ENCODE measurements around the gene C1orf87.

C1orf87 gene

GRCh38 chr1:60059468-60059867 lies 14.1 kb downstream of the C1orf87 start:
- peak; percentile 63 to 75 for DNase-seq

GRCh38 chr1:60055336-60055735 lies 18.2 kb downstream of the C1orf87 start:
- no peak for DNase-seq

GRCh38 chr1:60054374-60054773 lies 19.2 kb downstream of the C1orf87 start:
- DNase-seq = no peak

DNA sequence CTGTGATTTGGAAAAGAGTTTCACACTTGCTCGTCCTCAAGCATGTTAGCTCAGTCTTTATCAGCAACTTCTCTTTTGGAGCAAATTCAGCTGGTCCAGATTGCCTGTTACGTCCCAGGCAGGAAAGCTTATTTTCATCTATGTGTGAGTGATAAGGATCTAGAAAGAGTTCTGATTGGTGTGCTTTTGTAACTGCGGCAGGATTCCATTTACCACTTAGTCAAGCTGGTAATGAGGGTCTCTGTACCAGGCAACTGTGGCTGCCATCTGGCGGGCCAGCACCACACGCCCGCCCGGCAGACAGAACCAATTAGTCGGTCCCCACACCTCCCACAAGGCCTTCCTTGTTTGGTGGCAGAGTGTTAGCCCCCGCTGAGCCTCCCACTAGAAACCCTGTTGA lies 21.0 kb downstream of the C1orf87 start:
- DNase-seq = peak; percentile 95 to 97

DNA sequence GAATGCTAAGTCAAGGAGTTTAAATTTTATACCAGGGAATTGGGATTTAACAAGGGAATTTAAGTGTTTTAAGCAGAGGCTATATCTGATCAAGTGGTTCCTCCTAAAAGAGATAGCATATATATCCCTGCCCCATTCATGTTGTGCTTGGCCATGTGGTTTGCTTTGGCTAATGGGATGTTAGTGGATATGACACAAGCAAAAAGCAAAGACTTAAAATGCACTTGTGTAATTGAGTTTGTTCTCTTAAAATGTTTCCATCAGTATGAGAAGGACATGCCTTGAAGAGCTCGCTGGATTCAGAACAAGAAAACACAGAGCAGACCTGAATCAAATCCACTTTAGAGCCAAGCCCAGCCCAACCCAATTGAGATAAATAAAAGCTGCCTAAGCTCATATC lies 22.4 kb downstream of the C1orf87 start:
- DNase-seq = no peak

DNA sequence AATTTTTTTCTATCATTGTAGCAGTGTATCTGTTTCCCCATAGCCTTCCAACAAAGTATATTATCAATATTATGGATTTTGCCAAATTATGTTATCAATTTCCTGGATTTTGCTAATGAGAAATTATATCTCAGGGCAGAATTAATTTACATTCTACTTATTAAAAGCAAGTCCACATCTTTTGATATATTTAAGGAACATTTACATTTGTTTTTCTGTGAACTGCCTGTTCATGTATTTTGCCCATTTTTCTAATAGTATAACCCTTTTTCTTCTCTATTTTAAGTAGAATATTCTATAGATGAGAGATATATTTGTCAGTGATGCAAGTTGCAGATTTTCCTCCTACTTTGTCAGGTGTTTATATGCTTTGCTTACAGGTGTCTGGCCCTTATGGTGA lies 24.4 kb downstream of the C1orf87 start:
- DNase-seq = no peak

GRCh38 chr1:60044881-60045280 lies 28.7 kb downstream of the C1orf87 start:
- no peak for DNase-seq

GRCh38 chr1:60041783-60042182 lies 31.8 kb downstream of the C1orf87 start:
- no peak for DNase-seq

DNA sequence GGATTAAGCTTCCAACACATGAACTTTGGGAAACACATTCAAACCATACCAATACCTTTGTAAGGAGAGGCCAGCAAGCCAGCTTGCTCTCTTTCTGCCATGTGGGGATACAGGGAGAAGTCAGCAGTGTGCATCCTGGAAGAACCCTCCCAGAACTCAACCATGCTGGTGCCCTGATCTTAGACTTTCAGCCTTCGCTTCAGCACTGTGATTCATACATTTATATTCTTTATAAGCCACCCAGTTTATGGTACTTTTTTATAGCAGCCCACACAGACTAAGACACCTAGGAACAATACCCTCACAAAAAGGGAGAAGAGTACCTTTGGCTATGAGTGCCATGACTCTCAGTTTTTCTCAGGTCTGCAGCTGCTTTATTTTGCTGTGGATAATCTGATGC lies 35.9 kb downstream of the C1orf87 start:
- no peak for DNase-seq

GRCh38 chr1:60036856-60037460 lies 36.6 kb downstream of the C1orf87 start:
- no peak for DNase-seq

- DNase-seq = peak in 1 of 2 experiments; percentile 23
Observed at GRCh38 chr1:60035921-60036320, 37.6 kb downstream of the C1orf87 start.

DNA sequence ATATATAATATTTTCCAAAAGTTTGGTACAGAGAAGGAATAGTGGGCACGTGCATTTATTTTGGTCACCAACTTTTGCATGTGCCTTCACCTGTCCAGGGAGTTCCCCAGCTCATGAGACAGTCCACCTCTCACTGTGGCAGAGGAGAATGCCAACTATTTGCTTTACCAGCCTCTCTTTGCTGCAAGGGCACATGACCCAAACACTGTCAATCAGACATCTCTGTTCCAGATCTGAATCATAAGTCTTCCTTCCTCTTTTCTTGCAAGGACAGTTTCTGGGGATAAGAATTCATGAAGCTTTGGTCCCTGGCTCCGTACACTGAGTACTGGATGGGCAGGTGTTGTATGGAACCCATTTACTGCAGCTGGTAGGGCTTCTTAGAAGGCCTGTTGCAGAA lies 38.6 kb downstream of the C1orf87 start:
- DNase-seq = no peak

DNA sequence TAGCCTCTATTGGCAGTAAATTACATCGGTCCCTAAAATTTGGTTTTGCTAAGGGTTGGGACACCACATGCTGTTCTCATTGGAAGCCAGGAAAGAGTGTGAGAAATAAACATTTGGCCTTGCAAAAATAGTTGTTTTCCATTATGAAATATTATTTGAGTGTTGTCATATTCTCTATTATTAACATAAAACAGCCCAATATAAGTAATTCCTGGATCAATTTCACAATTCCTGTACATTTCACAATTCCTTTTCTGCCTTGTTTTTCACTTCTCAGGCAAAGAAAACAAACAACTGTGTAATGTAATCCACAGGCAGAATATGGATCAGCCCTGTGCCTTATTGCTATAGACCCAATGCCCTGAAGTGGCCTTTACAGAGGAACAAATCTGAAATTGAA lies 40.5 kb downstream of the C1orf87 start:
- DNase-seq = no peak

DNA sequence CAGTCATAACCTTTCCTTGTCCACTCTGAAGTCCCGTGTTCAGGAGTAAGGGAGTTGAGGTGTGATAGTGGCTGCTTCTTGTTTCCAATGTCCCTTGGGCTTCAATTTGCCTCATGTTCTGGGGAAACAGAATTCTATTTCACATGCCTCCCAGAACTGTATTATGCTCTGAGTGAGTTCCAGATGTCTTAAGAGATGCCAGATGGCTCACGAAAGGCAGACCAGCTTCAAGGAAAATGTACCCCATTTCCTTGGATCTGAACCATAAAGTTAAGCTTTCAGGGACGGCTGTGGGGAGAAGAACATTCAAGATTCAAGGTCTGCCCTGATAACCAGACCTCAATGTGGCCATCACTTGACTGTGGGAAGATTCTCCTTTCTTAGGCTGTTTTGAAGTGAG lies 42.4 kb downstream of the C1orf87 start:
- peak; percentile 18 to 71 for DNase-seq

DNA sequence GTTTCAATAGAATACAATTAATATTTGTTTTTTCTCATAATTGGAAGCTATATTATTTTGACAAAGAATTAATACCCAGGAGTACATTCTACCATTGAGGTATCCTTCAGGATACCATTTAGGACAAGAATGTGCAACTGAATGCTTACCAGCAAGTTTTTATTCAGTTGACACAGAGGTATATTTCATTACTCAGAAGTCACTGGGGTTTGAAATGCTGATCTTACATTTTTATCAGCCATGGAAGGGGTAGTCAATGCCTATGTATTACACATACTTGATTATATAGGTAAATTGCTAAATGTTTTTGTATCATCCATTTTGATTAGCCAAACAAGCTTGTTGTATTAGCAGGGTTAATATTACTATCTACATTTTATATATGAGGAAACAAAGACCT lies 48.0 kb downstream of the C1orf87 start:
- no peak for DNase-seq

DNA sequence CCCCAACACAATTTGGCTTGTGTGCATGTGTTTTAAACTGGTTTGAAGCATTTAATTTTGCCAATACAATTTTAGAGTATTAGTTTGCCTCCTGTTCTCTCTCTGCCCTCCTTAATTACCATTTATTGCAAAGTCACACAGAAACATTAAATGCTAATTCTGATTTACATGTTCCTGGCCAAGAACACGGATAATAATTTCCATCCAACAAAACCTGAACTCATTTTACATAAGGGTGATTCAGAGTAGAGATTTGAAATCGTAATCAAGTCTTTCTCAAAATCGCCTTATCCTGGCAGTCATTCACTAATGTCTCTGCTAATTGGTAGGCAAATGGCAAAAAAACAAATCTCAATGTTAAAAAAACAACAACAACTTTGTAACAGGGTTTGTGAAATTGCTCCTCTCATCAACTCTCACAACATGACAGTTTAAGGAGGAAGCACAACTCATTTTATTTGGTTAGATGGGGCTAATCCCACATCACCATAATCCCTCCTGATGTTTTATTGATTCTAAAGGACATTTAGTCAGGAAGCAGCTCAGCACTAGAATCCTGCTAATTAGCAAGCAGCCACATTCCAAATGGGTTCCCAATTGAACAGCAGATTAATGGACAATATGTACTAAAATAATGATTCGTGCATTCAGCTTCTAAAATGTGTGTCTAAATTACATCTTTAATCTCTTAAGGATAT lies 55.9 kb downstream of the C1orf87 start:
- DNase-seq = peak; percentile 23 to 74

DNA sequence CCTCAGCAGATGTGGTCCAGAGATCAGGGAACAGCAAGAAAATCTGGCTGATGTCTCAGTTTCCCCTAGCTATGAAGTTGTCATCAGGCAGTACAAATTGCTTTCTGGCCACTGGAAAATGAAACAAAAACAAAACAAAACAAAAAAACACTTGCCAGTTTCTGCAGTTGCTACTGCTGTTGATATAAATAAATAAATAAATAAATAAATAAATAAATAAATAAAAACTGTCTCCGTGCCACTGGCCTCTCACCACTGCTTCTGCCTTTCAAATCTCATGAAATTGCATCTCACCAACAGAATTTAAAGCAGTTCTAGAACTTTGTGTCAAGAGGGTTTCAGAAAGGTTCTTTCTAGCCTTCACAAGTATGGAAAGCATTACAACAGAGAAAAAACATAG lies 62.9 kb downstream of the C1orf87 start:
- no peak for DNase-seq

DNA sequence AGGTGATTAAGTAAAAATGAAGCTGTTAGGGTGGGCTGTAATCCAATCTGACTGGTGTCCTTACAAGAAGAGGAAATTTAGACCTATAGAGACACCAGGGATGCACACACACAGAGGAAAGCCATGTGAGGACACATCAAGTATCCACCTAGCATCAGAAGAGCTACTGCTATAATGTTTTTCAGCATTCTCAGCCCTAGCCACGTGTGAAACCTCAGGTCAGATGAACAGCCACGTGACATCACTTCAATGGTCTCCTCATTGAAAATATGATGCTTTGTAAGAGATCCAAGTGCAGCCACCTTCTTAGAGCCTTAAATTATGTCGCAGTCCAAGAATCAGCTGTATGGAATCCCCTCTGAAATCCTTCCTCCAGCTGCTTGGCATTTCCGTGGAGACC lies 65.1 kb downstream of the C1orf87 start:
- DNase-seq = peak in 1 of 2 experiments; percentile 5

DNA sequence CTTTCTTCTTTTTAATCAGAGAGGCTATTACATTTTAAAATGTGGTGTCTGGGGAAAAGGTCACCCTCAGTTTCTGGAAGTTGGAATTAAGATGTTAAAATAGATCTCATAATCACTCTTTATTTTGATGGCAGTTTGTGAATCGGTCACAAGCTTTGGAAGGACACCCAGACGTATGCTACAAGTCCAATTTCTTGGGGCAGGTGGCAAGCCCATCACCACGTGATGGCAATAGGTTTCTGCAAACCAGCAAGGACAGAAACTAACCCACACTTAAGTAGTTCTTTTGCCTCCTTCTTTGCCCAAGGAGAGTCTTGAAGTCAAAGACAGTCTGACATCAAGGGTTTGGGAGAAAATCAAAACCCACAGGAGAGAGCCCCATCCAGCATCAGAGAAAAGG lies 72.9 kb downstream of the C1orf87 start:
- DNase-seq = no peak

DNA sequence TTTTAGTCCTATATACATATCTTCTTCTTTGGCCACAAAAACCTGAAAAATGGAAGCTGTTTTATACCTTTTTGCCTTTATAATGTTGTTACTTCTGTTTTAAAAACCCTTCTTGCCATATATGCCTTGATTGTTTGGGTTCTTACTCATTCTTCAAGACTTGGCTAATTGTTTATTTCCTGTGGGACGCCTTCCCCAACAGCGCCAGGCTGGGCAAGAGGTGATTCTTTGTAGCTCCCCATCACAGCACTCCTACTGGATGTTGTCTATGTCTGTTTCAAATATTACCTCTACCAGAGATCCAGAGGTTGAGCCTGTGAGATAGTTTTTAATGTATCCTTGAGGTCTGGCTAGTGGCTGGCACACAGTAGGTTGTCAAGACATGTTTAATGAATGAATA lies 73.8 kb downstream of the C1orf87 start:
- DNase-seq = no peak

DNA sequence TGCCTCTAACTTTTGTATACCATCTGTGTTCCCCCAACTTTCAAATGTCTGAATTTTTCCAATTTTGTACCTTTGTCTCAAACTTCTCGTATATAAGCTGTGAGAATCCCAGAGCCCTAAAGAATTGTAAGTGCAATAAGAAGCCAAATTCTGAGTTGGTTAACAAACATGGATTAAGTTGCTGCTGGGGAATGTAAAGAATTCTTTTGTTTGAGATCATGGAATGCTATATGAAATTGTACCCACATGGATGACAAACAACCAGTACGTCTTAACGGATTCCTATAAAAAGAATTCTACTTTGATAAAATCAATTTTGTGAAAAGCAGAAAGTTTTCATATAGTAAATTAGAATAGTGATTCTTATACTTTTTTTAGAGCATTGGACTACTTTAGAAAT lies 74.6 kb downstream of the C1orf87 start:
- DNase-seq = no peak

- DNase-seq = no peak
Observed at GRCh38 chr1:59997479-59998115, 76.0 kb downstream of the C1orf87 start.

- no peak for DNase-seq
Observed at GRCh38 chr1:59994302-59995198, 79.0 kb downstream of the C1orf87 start.

All from NCI-H524 (cell line).